ENCODE data around the gene HLA-F. TPM values are rescaled to one million over a fixed set of nuclear protein-coding genes. Genes with fewer than 3 reads are reported as not detected.

The HLA-F gene
- polyA plus RNA-seq, 1 of the 3 experiments (the other 2 are of a cell fraction), result 0.31 TPM

DNA sequence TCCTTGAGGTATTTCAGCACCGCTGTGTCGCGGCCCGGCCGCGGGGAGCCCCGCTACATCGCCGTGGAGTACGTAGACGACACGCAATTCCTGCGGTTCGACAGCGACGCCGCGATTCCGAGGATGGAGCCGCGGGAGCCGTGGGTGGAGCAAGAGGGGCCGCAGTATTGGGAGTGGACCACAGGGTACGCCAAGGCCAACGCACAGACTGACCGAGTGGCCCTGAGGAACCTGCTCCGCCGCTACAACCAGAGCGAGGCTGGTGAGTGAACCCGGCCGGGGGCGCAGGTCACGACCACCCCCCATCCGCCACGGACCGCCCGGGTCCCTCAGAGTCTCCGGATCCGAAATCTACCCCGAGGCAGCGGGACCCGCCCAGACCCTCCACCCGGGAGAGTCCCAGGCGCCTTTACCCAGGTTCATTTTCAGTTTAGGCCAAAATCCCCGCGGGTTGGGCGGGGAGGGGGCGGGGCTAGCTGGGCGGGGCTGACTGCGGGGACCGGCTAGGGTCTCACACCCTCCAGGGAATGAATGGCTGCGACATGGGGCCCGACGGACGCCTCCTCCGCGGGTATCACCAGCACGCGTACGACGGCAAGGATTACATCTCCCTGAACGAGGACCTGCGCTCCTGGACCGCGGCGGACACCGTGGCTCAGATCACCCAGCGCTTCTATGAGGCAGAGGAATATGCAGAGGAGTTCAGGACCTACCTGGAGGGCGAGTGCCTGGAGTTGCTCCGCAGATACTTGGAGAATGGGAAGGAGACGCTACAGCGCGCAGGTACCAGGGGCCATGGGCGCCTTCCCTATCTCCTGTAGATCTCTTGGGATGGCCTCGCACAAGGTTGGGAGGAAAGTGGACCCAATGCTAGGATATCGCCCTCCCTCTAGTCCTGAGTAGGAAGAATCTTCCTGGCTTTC, 693 bp downstream of the HLA-F start:
- Histone ChIP-seq H3K9me2 (no peaks in the 10 kb centered on the region), H4K20me1 (ENCODE audit: insufficient read depth) (no peaks in the 10 kb centered on the region), H3K36me3 (replicated peaks in 1 of 2; ENCODE audit: control insufficient read depth in 1 of 2, insufficient read depth in 2 of 2, low read length in 1 of 2) (no peaks in the 10 kb centered on the region), H3F3A (replicated peaks; ENCODE audit: insufficient read depth) (no peaks in the 10 kb centered on the region), H2AFZ (ENCODE audit: low read depth) (peak overlapping the region; percentile 42; the same call in 1 of the 2 replicates), H3K27ac (ENCODE audit: low read depth in 2 of 2, low read length in 1 of 2) (no peak overlapping the region), H3K4me2 (peak overlapping the region; percentile 67), H3K27me3 (ENCODE audit: insufficient read depth) (peaks cover 45% of the 10 kb centered on the region; the same call in 1 of the 2 replicates), H3K9ac (no peak overlapping the region), H3K4me3 (ENCODE audit: low read depth in 2 of 2, low read length in 1 of 2) (peak overlapping the region; percentile 34 to 57), H3K79me2 (ENCODE audit: insufficient read depth) (no peaks in the 10 kb centered on the region), H3K4me1 (ENCODE audit: control insufficient read depth in 1 of 2, insufficient read depth in 2 of 2, low read depth in 1 of 2, low read length in 1 of 2) (no peaks in the 10 kb centered on the region; a peak in 1 of 4 replicates), H3K9me3 (no peaks in the 10 kb centered on the region)
- CTCF ChIA-PET, result no interaction called here
- POLR2A ChIA-PET, result no interaction called here
- 2% methylated on average over 13 of the region's 76 CpGs for WGBS (ENCODE audit: low lambda C conversion rate)
- no peak for TF ChIP-seq FOXM1 (IDR thresholded peaks at IDR 0.05; ENCODE audit: low read depth)
- TF ChIP-seq RFX5 (IDR thresholded peaks at IDR 0.05; ENCODE audit: low read length), result no peak
- TF ChIP-seq CHD2 (IDR thresholded peaks at IDR 0.05; ENCODE audit: low read length, partially characterized antibody), result no peak
- DNase-seq, result peak; percentile 27

DNA sequence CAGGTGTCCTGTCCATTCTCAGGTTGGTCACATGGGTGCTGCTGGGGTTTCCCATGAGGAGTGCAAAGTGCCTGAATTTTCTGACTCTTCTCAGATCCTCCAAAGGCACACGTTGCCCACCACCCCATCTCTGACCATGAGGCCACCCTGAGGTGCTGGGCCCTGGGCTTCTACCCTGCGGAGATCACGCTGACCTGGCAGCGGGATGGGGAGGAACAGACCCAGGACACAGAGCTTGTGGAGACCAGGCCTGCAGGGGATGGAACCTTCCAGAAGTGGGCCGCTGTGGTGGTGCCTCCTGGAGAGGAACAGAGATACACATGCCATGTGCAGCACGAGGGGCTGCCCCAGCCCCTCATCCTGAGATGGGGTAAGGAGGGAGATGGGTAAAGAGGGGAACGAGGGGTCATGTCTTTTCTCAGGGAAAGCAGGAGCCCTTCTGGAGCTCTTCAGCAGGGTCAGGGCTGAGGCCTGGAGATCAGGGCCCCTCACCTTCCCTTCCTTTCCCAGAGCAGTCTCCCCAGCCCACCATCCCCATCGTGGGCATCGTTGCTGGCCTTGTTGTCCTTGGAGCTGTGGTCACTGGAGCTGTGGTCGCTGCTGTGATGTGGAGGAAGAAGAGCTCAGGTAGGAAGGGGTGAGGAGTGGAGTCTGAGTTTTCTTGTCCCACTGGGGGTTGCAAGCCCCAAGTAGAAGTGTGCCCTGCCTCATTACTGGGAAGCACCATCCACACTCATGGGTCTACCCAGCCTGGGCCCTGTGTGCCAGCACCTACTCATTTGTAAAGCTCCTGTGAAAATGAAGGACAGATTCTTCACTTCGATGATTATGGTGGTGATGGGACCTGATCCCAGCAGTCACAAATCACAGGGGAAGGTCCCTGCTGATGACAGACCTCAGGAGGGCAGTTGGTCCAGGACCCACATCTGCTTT, 2.0 kb downstream of the HLA-F start:
- CTCF ChIA-PET, result interaction anchor here (0.7 to 4.2 kb wide), 3 partner anchors 9 to 109 kb away, joined by 3 to 21 read pairs (median 4); no protein-coding TSS in a partner anchor
- Histone ChIP-seq H3K4me3 (ENCODE audit: low read depth in 2 of 2, low read length in 1 of 2) (no peak overlapping the region), H3K36me3 (replicated peaks in 1 of 2; ENCODE audit: control insufficient read depth in 1 of 2, insufficient read depth in 2 of 2, low read length in 1 of 2) (no peaks in the 10 kb centered on the region), H3K27ac (ENCODE audit: low read depth in 2 of 2, low read length in 1 of 2) (no peak overlapping the region), H3K79me2 (ENCODE audit: insufficient read depth) (no peaks in the 10 kb centered on the region), H3F3A (replicated peaks; ENCODE audit: insufficient read depth) (no peaks in the 10 kb centered on the region), H2AFZ (ENCODE audit: low read depth) (no peak overlapping the region), H3K4me2 (no peak overlapping the region), H3K9me3 (no peaks in the 10 kb centered on the region), H3K9ac (no peak overlapping the region), H3K4me1 (ENCODE audit: control insufficient read depth in 1 of 2, insufficient read depth in 2 of 2, low read depth in 1 of 2, low read length in 1 of 2) (no peaks in the 10 kb centered on the region; a peak in 1 of 4 replicates), H3K27me3 (ENCODE audit: insufficient read depth) (peaks cover 45% of the 10 kb centered on the region; the same call in 1 of the 2 replicates), H4K20me1 (ENCODE audit: insufficient read depth) (no peaks in the 10 kb centered on the region), H3K9me2 (no peaks in the 10 kb centered on the region)
- POLR2A ChIA-PET, result no interaction called here
- WGBS (ENCODE audit: low lambda C conversion rate), result 31% methylated on average over 10 of the region's 11 CpGs
- no peak for DNase-seq
- TF ChIP-seq, protein P1, sequence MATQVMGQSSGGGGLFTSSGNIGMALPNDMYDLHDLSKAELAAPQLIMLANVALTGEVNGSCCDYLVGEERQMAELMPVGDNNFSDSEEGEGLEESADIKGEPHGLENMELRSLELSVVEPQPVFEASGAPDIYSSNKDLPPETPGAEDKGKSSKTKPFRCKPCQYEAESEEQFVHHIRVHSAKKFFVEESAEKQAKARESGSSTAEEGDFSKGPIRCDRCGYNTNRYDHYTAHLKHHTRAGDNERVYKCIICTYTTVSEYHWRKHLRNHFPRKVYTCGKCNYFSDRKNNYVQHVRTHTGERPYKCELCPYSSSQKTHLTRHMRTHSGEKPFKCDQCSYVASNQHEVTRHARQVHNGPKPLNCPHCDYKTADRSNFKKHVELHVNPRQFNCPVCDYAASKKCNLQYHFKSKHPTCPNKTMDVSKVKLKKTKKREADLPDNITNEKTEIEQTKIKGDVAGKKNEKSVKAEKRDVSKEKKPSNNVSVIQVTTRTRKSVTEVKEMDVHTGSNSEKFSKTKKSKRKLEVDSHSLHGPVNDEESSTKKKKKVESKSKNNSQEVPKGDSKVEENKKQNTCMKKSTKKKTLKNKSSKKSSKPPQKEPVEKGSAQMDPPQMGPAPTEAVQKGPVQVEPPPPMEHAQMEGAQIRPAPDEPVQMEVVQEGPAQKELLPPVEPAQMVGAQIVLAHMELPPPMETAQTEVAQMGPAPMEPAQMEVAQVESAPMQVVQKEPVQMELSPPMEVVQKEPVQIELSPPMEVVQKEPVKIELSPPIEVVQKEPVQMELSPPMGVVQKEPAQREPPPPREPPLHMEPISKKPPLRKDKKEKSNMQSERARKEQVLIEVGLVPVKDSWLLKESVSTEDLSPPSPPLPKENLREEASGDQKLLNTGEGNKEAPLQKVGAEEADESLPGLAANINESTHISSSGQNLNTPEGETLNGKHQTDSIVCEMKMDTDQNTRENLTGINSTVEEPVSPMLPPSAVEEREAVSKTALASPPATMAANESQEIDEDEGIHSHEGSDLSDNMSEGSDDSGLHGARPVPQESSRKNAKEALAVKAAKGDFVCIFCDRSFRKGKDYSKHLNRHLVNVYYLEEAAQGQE (IDR thresholded peaks at IDR 0.05; ENCODE audit: low read depth, low read length), result no peak
- TF ChIP-seq, protein P2, sequence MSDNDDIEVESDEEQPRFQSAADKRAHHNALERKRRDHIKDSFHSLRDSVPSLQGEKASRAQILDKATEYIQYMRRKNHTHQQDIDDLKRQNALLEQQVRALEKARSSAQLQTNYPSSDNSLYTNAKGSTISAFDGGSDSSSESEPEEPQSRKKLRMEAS (IDR thresholded peaks at IDR 0.05; ENCODE audit: low read depth), result no peak
- TF ChIP-seq SIN3A (IDR thresholded peaks at IDR 0.05; ENCODE audit: borderline replicate concordance, low read depth, low read length), result no peak
- TF ChIP-seq RXRA (IDR thresholded peaks at IDR 0.05; ENCODE audit: borderline replicate concordance, low read depth), result no peak
- no peak for TF ChIP-seq GABPA (IDR thresholded peaks at IDR 0.05; ENCODE audit: low read depth)
- no peak for TF ChIP-seq NRF1 (IDR thresholded peaks at IDR 0.05; ENCODE audit: low read depth, low read length)
- TF ChIP-seq TEAD4 (IDR thresholded peaks at IDR 0.05; ENCODE audit: borderline replicate concordance, insufficient read depth), result no peak
- TF ChIP-seq, protein P3, sequence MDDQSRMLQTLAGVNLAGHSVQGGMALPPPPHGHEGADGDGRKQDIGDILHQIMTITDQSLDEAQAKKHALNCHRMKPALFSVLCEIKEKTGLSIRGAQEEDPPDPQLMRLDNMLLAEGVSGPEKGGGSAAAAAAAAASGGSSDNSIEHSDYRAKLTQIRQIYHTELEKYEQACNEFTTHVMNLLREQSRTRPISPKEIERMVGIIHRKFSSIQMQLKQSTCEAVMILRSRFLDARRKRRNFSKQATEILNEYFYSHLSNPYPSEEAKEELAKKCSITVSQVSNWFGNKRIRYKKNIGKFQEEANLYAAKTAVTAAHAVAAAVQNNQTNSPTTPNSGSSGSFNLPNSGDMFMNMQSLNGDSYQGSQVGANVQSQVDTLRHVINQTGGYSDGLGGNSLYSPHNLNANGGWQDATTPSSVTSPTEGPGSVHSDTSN (IDR thresholded peaks at IDR 0.05), result no peak
- TF ChIP-seq SMC3 (IDR thresholded peaks at IDR 0.05; ENCODE audit: low read depth, low read length), result no peak
- no peak for TF ChIP-seq NFIC (IDR thresholded peaks at IDR 0.05; ENCODE audit: borderline replicate concordance)
- TF ChIP-seq, protein P4, sequence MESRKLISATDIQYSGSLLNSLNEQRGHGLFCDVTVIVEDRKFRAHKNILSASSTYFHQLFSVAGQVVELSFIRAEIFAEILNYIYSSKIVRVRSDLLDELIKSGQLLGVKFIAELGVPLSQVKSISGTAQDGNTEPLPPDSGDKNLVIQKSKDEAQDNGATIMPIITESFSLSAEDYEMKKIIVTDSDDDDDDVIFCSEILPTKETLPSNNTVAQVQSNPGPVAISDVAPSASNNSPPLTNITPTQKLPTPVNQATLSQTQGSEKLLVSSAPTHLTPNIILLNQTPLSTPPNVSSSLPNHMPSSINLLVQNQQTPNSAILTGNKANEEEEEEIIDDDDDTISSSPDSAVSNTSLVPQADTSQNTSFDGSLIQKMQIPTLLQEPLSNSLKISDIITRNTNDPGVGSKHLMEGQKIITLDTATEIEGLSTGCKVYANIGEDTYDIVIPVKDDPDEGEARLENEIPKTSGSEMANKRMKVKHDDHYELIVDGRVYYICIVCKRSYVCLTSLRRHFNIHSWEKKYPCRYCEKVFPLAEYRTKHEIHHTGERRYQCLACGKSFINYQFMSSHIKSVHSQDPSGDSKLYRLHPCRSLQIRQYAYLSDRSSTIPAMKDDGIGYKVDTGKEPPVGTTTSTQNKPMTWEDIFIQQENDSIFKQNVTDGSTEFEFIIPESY (IDR thresholded peaks at IDR 0.05; ENCODE audit: borderline replicate concordance, low read depth), result no peak
- no peak for TF ChIP-seq EZH2phosphoT487 (IDR thresholded peaks at IDR 0.05; ENCODE audit: borderline replicate concordance, low read depth)

Data from SK-N-SH (cell line).